Neural crest cell (in vitro differentiated cells): ENCODE data around the gene LPP. TPM values are rescaled to one million over a fixed set of nuclear protein-coding genes. Genes with fewer than 3 reads are reported as not detected.
"Not testable (repeated sequence)": the region's sequence is repeated elsewhere in the genome, so short reads cannot be mapped to it uniquely, and the experiment has no call there.

ENCODE experiments used
- DNase-seq: peaks from one replicate; pipeline ENCODE4 v3.0.0; 2021; ENCODE audit warnings: low read depth, mixed read lengths, low spot score
- H3K27ac Mint-ChIP-seq: one replicate; pipeline ENCODE4 v1.8.0; 2021; ENCODE audit warnings: mild to moderate bottlenecking, mixed read lengths; ENCODE audit not compliant: unreplicated experiment
- H3K27me3 Mint-ChIP-seq: 2 replicates; pipeline ENCODE4 v1.8.0; 2021; ENCODE audit warnings: low read depth, mild to moderate bottlenecking, mixed read lengths
- H3K36me3 Mint-ChIP-seq: 2 replicates; pipeline ENCODE4 v1.8.0; 2021; ENCODE audit warnings: low read depth, mild to moderate bottlenecking, mixed read lengths
- H3K4me1 Mint-ChIP-seq: 2 replicates; pipeline ENCODE4 v1.8.0; 2021; ENCODE audit warnings: mixed read lengths
- H3K4me3 Mint-ChIP-seq: one replicate; pipeline ENCODE4 v1.8.0; 2021; ENCODE audit warnings: mild to moderate bottlenecking, mixed read lengths
- H3K9me3 Mint-ChIP-seq: 2 replicates; pipeline ENCODE4 v1.8.0; 2021; ENCODE audit warnings: mixed read lengths
- total RNA-seq: library from RNA; stranded (reverse); gene quantifications from 2 replicates; pipeline ENCODE4 v1.2.1, GENCODE V29; 2021
- TF ChIP-seq, protein P1 (sequence below): fragments of 200-600 bp; sonication (generic); conservative IDR thresholded peaks from 2 replicates; pipeline ENCODE4 v1.5.0; 2021; ENCODE audit warnings: antibody characterized with exemption, mild to moderate bottlenecking

Gene LPP
- total RNA-seq, 1 donor from 2014 or later = 38.7 TPM

DNA sequence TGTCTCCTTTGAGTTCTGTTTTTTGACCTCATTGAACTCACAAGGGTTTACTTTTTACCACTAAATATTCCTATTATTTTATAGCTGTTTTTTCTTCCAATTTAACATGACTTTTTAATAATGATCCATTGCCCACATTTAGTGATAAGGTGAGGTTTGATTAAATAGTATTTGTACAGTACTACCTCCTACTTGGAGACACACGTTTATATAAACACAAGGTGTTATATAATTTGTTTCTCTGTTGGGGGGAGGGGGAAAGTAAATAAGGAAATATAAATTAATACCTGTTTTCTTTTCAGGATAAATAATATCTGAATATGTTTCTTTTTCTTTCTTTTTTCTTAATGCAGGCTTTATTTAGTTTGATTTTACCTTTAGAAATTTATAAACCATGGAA, 281.3 kb downstream of the LPP start:
- Mint-ChIP-seq H3K4me3 (no peak overlapping the region), H3K36me3 (peaks cover 8% of the 10 kb centered on the region), H3K27ac (no peak overlapping the region), H3K4me1 (peaks cover 9% of the 10 kb centered on the region), H3K27me3 (no peaks in the 10 kb centered on the region), H3K9me3 (no peaks in the 10 kb centered on the region)
- DNase-seq = no peak
- TF ChIP-seq, protein P1, sequence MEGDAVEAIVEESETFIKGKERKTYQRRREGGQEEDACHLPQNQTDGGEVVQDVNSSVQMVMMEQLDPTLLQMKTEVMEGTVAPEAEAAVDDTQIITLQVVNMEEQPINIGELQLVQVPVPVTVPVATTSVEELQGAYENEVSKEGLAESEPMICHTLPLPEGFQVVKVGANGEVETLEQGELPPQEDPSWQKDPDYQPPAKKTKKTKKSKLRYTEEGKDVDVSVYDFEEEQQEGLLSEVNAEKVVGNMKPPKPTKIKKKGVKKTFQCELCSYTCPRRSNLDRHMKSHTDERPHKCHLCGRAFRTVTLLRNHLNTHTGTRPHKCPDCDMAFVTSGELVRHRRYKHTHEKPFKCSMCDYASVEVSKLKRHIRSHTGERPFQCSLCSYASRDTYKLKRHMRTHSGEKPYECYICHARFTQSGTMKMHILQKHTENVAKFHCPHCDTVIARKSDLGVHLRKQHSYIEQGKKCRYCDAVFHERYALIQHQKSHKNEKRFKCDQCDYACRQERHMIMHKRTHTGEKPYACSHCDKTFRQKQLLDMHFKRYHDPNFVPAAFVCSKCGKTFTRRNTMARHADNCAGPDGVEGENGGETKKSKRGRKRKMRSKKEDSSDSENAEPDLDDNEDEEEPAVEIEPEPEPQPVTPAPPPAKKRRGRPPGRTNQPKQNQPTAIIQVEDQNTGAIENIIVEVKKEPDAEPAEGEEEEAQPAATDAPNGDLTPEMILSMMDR = no peak

DNA sequence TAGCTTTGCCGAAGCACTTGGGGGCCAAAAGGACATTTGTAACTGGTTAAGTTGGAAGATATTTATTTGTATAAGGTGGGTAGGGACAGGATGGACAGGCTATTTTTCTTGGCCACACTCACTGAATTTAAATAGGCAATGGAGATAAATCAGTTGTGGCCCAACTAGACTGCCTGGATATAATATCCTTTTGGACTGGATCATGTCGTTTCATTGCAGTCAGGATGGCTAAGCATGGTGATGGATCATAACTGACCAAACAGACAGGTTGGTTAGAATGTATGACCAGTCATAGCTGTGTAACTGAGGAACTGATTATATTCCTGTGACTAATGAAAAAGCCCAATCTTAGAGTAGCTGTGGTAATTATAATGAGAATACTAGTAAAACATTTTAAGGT, 284.0 kb downstream of the LPP start:
- Mint-ChIP-seq H3K4me1 (peaks cover 17% of the 10 kb centered on the region), H3K9me3 (no peaks in the 10 kb centered on the region), H3K27me3 (no peaks in the 10 kb centered on the region), H3K36me3 (peaks cover 2% of the 10 kb centered on the region), H3K4me3 (no peak overlapping the region), H3K27ac (no peak overlapping the region)
- DNase-seq = no peak
- TF ChIP-seq, protein P1 = no peak

DNA sequence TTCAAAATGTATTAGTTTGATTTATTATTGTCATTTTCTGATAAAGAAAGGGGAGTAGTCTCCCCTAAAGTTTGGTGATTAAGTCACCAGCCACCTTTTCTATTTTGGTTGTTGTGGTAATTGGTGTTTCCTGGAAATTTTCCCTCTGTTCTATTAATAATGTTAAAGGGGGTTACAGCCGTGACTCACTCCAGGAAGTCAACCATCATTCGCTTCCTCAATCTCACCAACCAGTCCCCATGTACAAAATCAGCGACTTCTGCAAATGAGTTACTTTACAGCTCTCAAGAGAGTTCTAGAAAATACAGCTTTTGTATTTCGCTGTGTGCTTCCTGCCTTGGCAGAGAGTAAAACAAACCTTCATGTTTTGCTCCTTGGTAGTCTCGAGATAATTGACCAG, 285.1 kb downstream of the LPP start:
- peaks cover 12% of the 10 kb centered on the region for H3K4me1 Mint-ChIP-seq
- no peaks in the 10 kb centered on the region for H3K36me3 Mint-ChIP-seq
- no peaks in the 10 kb centered on the region for H3K27me3 Mint-ChIP-seq
- peak overlapping the region; percentile 85 for H3K27ac Mint-ChIP-seq
- H3K9me3 Mint-ChIP-seq = no peaks in the 10 kb centered on the region
- DNase-seq = no peak
- TF ChIP-seq, protein P1 = no peak
- no peak overlapping the region for H3K4me3 Mint-ChIP-seq

DNA sequence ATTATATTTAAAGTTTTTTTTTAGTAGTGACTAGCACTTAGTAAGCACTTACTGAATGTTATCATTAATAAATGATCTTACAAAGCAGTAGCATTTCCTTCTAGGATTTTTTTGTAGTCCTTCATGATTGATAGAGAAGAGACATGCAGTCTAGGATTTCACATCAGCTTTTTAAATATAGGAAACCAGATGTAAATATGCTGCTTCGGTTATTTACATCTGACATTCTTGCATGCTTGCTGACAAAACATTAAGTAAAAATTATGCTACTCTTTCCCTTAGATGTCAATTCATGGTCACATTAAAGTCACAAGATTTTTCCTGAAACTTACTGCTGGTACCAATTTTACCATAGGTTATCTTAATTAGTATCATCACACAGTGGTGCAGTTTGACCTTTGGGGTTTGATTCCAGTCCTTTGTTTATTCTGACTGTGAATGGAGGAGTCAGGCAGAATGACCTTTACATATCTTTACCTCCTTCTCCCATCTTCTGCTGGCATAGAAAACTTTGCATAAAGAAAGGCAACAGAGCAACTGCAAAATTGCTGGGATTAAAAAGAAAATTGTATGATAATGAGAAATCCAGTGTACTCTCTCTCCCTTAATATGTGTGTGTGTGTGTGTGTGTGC, 286.5 kb downstream of the LPP start:
- no peak overlapping the region for H3K4me3 Mint-ChIP-seq

DNA sequence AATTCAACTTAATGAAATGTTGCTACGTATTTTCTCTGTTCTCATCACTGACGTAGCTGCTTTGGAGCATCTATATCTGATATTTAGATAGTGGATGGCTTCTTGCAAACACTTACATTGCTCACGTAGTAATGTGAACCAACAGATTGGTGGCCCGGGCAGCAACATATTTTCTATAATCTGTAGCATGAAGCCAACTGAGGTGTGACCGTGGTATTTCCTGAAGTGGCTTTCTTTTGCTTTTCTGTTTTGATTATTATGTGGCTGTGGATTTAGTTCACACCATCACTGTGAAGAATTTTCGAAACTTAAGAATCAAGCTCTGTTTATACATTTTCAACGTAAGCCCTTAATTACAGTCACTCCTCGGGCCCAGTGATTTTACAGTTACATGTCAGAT, 288.5 kb downstream of the LPP start:
- DNase-seq = no peak
- Mint-ChIP-seq H3K4me1 (peaks cover 12% of the 10 kb centered on the region), H3K36me3 (peaks cover 5% of the 10 kb centered on the region), H3K27me3 (no peaks in the 10 kb centered on the region), H3K27ac (no peak overlapping the region), H3K4me3 (no peak overlapping the region), H3K9me3 (peaks cover 3% of the 10 kb centered on the region)
- TF ChIP-seq, protein P1 = no peak

More for the DNA sequence above, 286.5 kb downstream of the LPP start:
- TF ChIP-seq, protein P1 = no peak
- Mint-ChIP-seq H3K27me3 (no peaks in the 10 kb centered on the region), H3K4me1 (peaks cover 12% of the 10 kb centered on the region), H3K27ac (no peak overlapping the region), H3K9me3 (peaks cover 3% of the 10 kb centered on the region), H3K36me3 (peaks cover 2% of the 10 kb centered on the region)
- no peak for DNase-seq

DNA sequence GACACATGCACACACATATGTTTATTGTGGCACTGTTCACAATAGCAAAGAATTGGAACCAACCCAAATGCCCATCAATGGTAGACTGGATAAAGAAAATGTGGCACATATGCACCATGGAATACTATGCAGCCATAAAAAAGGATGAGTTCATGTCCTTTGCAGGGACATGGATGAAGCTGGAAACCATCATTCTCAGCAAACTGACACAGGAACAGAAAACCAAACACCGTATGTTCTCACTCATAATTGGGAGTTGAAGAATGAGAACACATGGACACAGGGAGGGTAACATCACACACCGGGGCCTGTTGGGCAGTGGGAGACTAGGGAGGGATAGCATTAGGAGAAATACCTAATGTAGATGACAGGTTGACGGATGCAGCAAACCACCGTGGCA, 291.2 kb downstream of the LPP start:
- H3K27ac Mint-ChIP-seq, H3K27me3 Mint-ChIP-seq, H3K36me3 Mint-ChIP-seq, H3K4me3 Mint-ChIP-seq, DNase-seq, H3K4me1 Mint-ChIP-seq, H3K9me3 Mint-ChIP-seq: not testable (repeated sequence)
